Smooth muscle cell (in vitro differentiated cells): Measurements from ENCODE around the gene MUSTN1. TPM values are rescaled to one million over a fixed set of nuclear protein-coding genes. Genes with fewer than 3 reads are reported as not detected.

Source experiments
- DNase-seq: peaks from one replicate; lab custom pipeline; 2025; ENCODE audit not compliant: unreplicated experiment; lab: John Stamatoyannopoulos, UW
- H2AFZ ChIP-seq: fragments of 200-600 bp; sonication (generic); 2 replicates; pipeline ENCODE4 v1.6.0; 2016; ENCODE audit warnings: antibody characterized with exemption, low read depth, mild to moderate bottlenecking
- H3F3A ChIP-seq: fragments of 200-600 bp; sonication (generic); 2 replicates; pipeline ENCODE4 v1.6.0; 2017; ENCODE audit warnings: antibody characterized with exemption, low read depth
- H3K27ac ChIP-seq: fragments of 200-600 bp; sonication (generic); 2 replicates; pipeline ENCODE4 v1.5.1; 2016; ENCODE audit warnings: low read depth, mild to moderate bottlenecking
- H3K27me3 ChIP-seq: fragments of 200-600 bp; sonication (generic); 2 replicates; pipeline ENCODE4 v1.6.1; 2016; ENCODE audit warnings: low read depth, mild to moderate bottlenecking
- H3K36me3 ChIP-seq: fragments of 200-600 bp; sonication (generic); 2 replicates; pipeline ENCODE4 v1.5.1; 2016; ENCODE audit warnings: low read depth
- H3K4me1 ChIP-seq: fragments of 200-600 bp; sonication (generic); 2 replicates; pipeline ENCODE4 v1.5.1; 2016; ENCODE audit warnings: low read depth
- H3K4me2 ChIP-seq: fragments of 200-600 bp; sonication (generic); 2 replicates; pipeline ENCODE4 v1.6.0; 2016; ENCODE audit warnings: mild to moderate bottlenecking
- H3K4me3 ChIP-seq: fragments of 200-600 bp; sonication (generic); 2 replicates; pipeline ENCODE4 v1.5.1; 2016; ENCODE audit warnings: mild to moderate bottlenecking
- H3K79me2 ChIP-seq: fragments of 200-600 bp; sonication (generic); 2 replicates; pipeline ENCODE4 v1.6.0; 2016; ENCODE audit warnings: low read depth, mild to moderate bottlenecking
- H3K9ac ChIP-seq: fragments of 200-600 bp; sonication (generic); 2 replicates; pipeline ENCODE4 v1.6.0; 2016; ENCODE audit warnings: low read depth
- H3K9me3 ChIP-seq: fragments of 200-600 bp; sonication (generic); replicated peaks from 2 replicates; pipeline ENCODE4 v1.5.1; 2016; ENCODE audit warnings: low read depth
- H4K20me1 ChIP-seq: fragments of 200-600 bp; sonication (generic); 2 replicates; pipeline ENCODE4 v1.6.0; 2016; ENCODE audit warnings: low read depth
- WGBS: methylation state at CpG from one replicate; pipeline ENCODE4 v1.1.7; 2016; ENCODE audit warnings: low lambda C conversion rate; 5-methylcytosine and 5-hydroxymethylcytosine counted together
- polyA plus RNA-seq: library from polyadenylated mRNA; unstranded; fragments of >200 nt; fragmentation: Nextera tagmentation; extraction: Ambion mirVana; gene quantifications from 2 replicates; pipeline ENCODE4 v1.2.1, GENCODE V29; 2016
- total RNA-seq: library from RNA; depleted of rRNA; stranded (reverse); fragments of >200 nt; gene quantifications from 2 replicates; pipeline ENCODE4 v1.2.3, GENCODE V29; 2014
- TF ChIP-seq, protein P1 (sequence below): fragments of 200-600 bp; sonication (generic); IDR thresholded peaks from 2 replicates; pipeline ENCODE4 v1.5.1; 2017; ENCODE audit warnings: borderline replicate concordance, mild to moderate bottlenecking, antibody characterized with exemption; ENCODE audit not compliant: insufficient read depth, poor library complexity, severe bottlenecking

Gene MUSTN1
- total and polyA plus RNA-seq, 2 experiments from 2014 or later: 0.30 to 2.2 TPM

DNA sequence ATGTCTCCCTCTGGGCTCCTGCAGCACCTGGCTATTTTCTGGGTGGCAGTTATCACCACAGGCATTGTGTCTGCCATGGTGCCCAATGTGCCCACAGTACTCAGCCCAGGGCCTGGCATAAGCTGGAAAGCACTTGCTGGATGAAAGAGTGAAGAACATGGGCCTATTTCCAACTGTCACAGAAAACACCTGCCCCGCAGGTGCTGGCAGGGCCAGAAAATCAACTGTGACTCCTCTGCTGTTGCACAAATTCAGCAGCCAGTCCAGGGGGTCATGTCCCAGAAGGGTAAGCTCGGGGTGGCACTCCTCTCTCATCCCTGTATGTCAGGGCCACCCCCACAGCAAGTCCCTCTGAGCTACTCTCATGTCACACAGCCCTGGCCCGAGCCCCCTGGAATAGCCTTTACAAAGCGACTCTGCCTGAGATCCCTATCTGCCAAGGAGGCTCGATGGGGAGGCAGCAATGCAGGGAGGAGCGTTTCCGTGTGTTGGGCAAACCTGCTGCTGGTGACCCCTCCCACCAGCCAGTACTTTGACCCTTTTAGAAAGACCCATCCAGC is 23.3 kb downstream of the MUSTN1 start:
- Histone ChIP-seq H3K79me2 (no peaks in the 10 kb centered on the region), H3K27me3 (peaks cover 5% of the 10 kb centered on the region), H3K4me3 (no peak overlapping the region), H3F3A (no peaks in the 10 kb centered on the region), H3K36me3 (no peaks in the 10 kb centered on the region), H4K20me1 (no peaks in the 10 kb centered on the region), H3K4me1 (no peaks in the 10 kb centered on the region), H3K4me2 (no peak overlapping the region), H2AFZ (no peak overlapping the region), H3K9me3 (no peaks in the 10 kb centered on the region), H3K27ac (no peak overlapping the region), H3K9ac (no peak overlapping the region)
- WGBS: 80% methylated on average over 7 of the region's 7 CpGs
- TF ChIP-seq, protein P1, sequence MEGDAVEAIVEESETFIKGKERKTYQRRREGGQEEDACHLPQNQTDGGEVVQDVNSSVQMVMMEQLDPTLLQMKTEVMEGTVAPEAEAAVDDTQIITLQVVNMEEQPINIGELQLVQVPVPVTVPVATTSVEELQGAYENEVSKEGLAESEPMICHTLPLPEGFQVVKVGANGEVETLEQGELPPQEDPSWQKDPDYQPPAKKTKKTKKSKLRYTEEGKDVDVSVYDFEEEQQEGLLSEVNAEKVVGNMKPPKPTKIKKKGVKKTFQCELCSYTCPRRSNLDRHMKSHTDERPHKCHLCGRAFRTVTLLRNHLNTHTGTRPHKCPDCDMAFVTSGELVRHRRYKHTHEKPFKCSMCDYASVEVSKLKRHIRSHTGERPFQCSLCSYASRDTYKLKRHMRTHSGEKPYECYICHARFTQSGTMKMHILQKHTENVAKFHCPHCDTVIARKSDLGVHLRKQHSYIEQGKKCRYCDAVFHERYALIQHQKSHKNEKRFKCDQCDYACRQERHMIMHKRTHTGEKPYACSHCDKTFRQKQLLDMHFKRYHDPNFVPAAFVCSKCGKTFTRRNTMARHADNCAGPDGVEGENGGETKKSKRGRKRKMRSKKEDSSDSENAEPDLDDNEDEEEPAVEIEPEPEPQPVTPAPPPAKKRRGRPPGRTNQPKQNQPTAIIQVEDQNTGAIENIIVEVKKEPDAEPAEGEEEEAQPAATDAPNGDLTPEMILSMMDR: no peak
- no peak for DNase-seq

DNA sequence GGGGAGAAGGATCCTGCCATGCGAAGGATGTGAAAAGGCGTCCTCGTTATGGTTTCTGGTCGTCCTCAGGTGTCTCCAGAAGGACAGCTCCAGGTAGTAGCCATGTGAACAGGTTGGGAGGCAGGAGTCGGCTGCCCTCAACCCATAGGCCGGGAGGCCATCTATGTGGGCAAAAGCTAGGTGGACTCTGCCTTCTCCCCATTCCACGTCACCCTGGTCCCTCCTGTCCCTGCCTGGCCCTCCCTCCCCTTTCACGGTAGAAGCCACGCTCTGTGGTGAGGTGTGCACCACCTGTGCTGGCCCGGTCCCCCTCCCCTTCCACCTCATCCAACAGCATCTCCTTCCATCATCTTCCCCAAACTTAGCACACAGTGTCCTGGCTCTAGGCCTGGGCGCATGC is 23.9 kb downstream of the MUSTN1 start:
- no peak overlapping the region for H3K9ac ChIP-seq
- H3K36me3 ChIP-seq: no peaks in the 10 kb centered on the region
- H3K9me3 ChIP-seq: no peaks in the 10 kb centered on the region
- no peak overlapping the region for H2AFZ ChIP-seq
- TF ChIP-seq, protein P1: no peak
- H3K79me2 ChIP-seq: no peaks in the 10 kb centered on the region
- no peaks in the 10 kb centered on the region for H3F3A ChIP-seq
- no peak overlapping the region for H3K27ac ChIP-seq
- no peaks in the 10 kb centered on the region for H3K4me1 ChIP-seq
- no peak overlapping the region for H3K4me3 ChIP-seq
- WGBS: 88% methylated on average over 11 of the region's 11 CpGs
- no peak for DNase-seq
- H4K20me1 ChIP-seq: no peaks in the 10 kb centered on the region
- H3K27me3 ChIP-seq: peaks cover 5% of the 10 kb centered on the region
- H3K4me2 ChIP-seq: no peak overlapping the region

- H4K20me1 ChIP-seq: no peaks in the 10 kb centered on the region
- no peak overlapping the region for H3K4me3 ChIP-seq
- no peak overlapping the region for H3K27ac ChIP-seq
- H3K4me1 ChIP-seq: no peaks in the 10 kb centered on the region
- WGBS: 84% methylated on average over 7 of the region's 7 CpGs
- DNase-seq: no peak
- no peak overlapping the region for H3K9ac ChIP-seq
- no peaks in the 10 kb centered on the region for H3K79me2 ChIP-seq
- peaks cover 5% of the 10 kb centered on the region for H3K27me3 ChIP-seq
- no peak overlapping the region for H2AFZ ChIP-seq
- H3K36me3 ChIP-seq: no peaks in the 10 kb centered on the region
- H3K9me3 ChIP-seq: no peaks in the 10 kb centered on the region
- TF ChIP-seq, protein P1: no peak
- no peak overlapping the region for H3K4me2 ChIP-seq
- H3F3A ChIP-seq: no peaks in the 10 kb centered on the region
Measured at GRCh38 chr3:52809662-52810377, 25.0 kb downstream of the MUSTN1 start.

DNA sequence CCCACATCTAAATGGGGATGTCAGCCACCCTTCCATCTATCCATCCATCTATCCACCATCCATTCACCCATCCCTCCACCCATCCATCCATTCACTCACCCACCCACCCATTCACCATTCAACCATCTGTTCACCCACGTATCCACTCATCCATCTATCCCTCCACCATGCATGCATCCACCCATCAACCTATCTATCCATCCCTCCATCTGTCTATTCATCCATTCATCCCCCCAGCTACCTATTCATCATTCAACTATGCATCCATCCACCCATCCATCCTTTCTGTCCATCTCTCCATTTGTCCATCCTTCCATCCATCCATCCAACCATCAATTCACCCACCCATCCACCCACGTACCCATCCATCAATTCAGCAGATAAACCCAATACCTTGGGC is 25.7 kb downstream of the MUSTN1 start:
- DNase-seq: no peak
- Histone ChIP-seq H3K9ac (no peak overlapping the region), H3K36me3 (no peaks in the 10 kb centered on the region), H3F3A (no peaks in the 10 kb centered on the region), H2AFZ (no peak overlapping the region), H3K27ac (no peak overlapping the region), H3K9me3 (no peaks in the 10 kb centered on the region), H4K20me1 (no peaks in the 10 kb centered on the region), H3K79me2 (no peaks in the 10 kb centered on the region), H3K27me3 (peaks cover 5% of the 10 kb centered on the region), H3K4me2 (no peak overlapping the region), H3K4me3 (no peak overlapping the region), H3K4me1 (no peaks in the 10 kb centered on the region)
- TF ChIP-seq, protein P1: no peak
- WGBS: 84% methylated on average over 2 of the region's 2 CpGs
